Measurements from ENCODE around the gene DDX27. TPM values are rescaled to one million over a fixed set of nuclear protein-coding genes. Genes with fewer than 3 reads are reported as not detected.

DDX27 gene
- total RNA-seq, 2 donors from 2014 or later, result 10.2 to 20.6 TPM

DNA sequence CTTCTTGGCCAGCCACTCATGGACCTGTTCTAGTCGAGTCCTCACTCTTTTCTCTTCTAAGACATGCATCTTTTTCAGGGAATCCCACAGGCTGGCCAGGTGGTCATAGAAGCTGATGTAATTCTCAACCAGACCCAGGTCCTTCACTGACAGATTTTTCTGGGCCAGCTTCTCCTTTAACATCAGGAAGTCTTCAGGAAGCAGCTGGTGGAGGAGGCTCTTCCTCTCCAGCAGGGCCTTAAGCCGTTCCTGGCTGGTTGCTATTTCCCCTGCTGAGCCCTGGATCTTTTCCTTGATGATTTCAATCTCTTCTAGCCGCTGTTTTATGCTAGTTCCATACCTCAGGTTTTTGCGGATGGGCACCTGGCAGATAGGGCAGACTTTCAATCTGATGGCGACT lies 28.6 kb downstream of the DDX27 start:
- Histone ChIP-seq H3K27ac (no peak overlapping the region), H3K9me3 (no peaks in the 10 kb centered on the region), H3K27me3 (no peaks in the 10 kb centered on the region), H3K4me1 (peaks cover 0 to 17% of the 10 kb centered on the region in 2 donors), H3K4me3 (no peak overlapping the region), H3K36me3 (peaks cover 97% of the 10 kb centered on the region)
- TF ChIP-seq, protein P1, sequence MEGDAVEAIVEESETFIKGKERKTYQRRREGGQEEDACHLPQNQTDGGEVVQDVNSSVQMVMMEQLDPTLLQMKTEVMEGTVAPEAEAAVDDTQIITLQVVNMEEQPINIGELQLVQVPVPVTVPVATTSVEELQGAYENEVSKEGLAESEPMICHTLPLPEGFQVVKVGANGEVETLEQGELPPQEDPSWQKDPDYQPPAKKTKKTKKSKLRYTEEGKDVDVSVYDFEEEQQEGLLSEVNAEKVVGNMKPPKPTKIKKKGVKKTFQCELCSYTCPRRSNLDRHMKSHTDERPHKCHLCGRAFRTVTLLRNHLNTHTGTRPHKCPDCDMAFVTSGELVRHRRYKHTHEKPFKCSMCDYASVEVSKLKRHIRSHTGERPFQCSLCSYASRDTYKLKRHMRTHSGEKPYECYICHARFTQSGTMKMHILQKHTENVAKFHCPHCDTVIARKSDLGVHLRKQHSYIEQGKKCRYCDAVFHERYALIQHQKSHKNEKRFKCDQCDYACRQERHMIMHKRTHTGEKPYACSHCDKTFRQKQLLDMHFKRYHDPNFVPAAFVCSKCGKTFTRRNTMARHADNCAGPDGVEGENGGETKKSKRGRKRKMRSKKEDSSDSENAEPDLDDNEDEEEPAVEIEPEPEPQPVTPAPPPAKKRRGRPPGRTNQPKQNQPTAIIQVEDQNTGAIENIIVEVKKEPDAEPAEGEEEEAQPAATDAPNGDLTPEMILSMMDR (IDR thresholded peaks at IDR 0.05), result no peak
- no peak for DNase-seq (ENCODE audit: low spot score)

DNA sequence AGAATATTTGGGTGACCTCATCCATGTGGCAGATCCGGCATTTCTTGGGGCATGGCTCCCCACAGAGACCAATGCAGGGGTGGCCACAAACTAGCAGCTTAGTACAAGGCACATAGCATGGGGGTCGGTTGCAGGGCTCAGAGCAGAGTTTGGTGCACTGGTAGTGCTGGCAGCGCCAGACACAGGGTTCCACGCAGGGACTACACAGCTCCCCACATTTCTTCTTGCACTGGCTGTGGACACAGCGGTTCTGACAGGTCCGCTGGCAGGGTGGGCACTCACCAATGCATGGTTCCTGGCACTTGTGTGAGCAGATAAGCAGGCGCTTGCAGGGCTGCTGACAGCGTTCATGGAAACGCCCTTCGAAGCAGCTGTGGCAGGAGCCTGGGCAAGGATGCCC lies 29.1 kb downstream of the DDX27 start:
- Histone ChIP-seq H3K9me3 (no peaks in the 10 kb centered on the region), H3K27me3 (no peaks in the 10 kb centered on the region), H3K4me3 (no peak overlapping the region), H3K27ac (no peak overlapping the region), H3K4me1 (peaks cover 0 to 17% of the 10 kb centered on the region in 2 donors), H3K36me3 (peaks cover 97% of the 10 kb centered on the region)
- DNase-seq (ENCODE audit: low spot score), result no peak
- TF ChIP-seq, protein P1 (IDR thresholded peaks at IDR 0.05), result no peak

DNA sequence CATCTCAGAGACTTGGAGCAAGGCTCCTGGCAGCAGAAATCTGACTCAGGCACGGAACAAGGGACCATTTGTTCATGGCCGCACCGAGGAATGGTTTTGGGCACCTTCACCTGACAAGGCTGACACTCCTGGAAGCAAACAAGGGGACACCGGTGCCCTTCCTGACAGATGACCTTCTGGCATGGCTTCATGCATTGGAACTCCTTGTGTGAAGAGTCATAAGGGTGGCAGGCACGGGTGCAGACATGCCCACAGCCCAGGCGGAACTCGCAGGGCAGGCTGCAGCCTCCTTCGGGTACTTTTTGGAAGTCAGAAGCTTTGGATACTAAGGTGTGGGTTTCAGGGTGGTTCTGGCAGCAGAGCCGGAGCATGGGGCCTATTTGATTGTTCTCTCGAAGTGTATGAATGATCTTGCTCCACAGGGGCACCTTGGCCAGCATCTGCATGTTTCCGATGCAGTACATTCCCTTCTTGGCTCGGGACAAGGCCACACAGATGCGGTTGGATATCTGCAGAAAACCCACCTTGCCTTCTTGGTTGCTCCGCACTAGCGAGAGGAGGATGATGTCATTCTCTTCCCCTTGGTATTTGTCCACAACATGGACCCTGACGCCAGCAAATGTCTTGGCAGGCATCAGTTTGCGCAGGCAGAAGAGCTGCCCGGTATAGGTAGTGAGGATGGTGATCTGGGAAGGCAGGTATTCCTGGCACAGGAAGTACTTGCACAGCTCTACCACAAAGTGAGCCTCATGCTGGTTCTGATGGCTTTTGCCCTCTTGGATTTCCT lies 29.9 kb downstream of the DDX27 start:
- Histone ChIP-seq H3K9me3 (no peaks in the 10 kb centered on the region), H3K4me3 (no peak overlapping the region), H3K27me3 (no peaks in the 10 kb centered on the region), H3K27ac (no peak overlapping the region), H3K4me1 (peaks cover 0 to 17% of the 10 kb centered on the region in 2 donors), H3K36me3 (peaks cover 97% of the 10 kb centered on the region)
- TF ChIP-seq, protein P1 (IDR thresholded peaks at IDR 0.05), result no peak
- no peak for DNase-seq (ENCODE audit: low spot score)

DNA sequence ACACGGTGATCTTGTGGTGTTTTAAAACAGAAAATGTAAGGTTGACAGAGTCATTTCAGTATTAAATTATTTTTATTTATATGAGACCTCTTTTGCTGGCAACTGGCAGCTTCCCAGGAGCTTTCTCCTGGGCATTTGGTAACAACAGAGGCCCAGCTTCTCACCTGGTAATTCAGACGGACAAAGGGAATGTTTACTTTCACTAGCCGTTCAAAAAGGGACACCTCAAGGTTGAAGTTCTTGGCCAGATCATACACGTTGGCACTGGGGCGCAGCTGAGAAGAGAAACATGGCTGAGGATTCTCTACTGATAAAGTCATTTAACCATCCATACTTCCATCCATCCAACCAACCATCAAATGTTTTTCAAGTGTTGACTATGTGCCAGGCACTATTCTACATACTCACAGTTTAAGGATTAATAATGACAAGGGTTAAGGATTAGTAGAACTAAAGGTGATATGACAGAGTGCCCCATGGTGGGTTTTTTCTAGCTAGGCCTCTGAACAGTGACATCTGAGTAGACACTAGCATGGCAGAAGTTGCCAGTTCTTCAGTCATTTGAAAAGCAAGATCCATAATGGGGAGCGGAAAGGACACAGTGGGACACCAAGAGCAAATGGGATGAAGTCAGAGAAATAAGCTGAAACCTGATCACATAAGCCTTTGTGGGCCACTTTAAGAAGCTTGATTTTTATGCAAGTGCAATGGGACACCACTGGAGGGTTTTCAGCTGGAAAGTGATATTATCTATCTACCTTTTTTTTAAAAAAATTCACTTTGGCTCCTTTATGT lies 33.5 kb downstream of the DDX27 start:
- peaks cover 0 to 8% of the 10 kb centered on the region in 2 donors for H3K4me1 ChIP-seq
- H3K9me3 ChIP-seq, result no peaks in the 10 kb centered on the region
- no peak overlapping the region for H3K4me3 ChIP-seq
- TF ChIP-seq, protein P1 (IDR thresholded peaks at IDR 0.05), result no peak
- peaks cover 100% of the 10 kb centered on the region for H3K36me3 ChIP-seq
- H3K27ac ChIP-seq, result no peak overlapping the region
- DNase-seq (ENCODE audit: low spot score), result no peak
- H3K27me3 ChIP-seq, result no peaks in the 10 kb centered on the region

DNA sequence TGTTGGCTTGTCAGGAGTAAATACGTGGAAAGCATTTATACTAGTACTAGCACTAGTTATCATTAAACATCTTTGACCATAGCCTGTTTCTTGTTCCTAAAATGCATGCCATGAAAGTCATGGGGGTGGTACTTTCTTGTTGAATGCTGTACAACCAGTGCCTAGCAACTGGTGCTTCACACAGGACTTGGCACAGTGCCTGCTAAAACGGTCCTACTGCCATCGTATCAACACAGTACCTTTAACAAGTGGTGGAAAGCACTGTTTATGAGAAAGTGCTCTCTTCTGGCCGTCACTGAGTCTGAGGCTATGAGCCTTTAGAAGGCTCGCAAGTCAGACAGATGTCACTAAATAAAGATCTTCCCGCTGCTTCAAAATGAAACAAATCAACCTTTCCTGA lies 37.0 kb downstream of the DDX27 start:
- Histone ChIP-seq H3K27ac (no peak overlapping the region), H3K4me3 (no peak overlapping the region), H3K36me3 (peaks cover 100% of the 10 kb centered on the region), H3K9me3 (no peaks in the 10 kb centered on the region), H3K4me1 (no peaks in the 10 kb centered on the region), H3K27me3 (no peaks in the 10 kb centered on the region)
- DNase-seq (ENCODE audit: low spot score), result peak; percentile 32
- TF ChIP-seq, protein P1 (IDR thresholded peaks at IDR 0.05), result no peak

Data from right atrium auricular region (tissue), 2 donors.